Measurements from ENCODE around the gene GATD1.

Gene GATD1

GRCh38 chr11:782264-783174 lies 5.2 kb upstream of the GATD1 start:
- peak overlapping the region; percentile 43 for H3K9ac ChIP-seq (ENCODE audit: insufficient read length, low read depth)
- no peaks in the 10 kb centered on the region for H3K9me3 ChIP-seq (ENCODE audit: insufficient read depth, low read length)
- TF ChIP-seq ZNF274 (IDR thresholded peaks at IDR 0.05; ENCODE audit: low read depth, low read length) = no peak
- TF ChIP-seq YY1 (IDR thresholded peaks at IDR 0.05; ENCODE audit: insufficient read depth, insufficient read length) = no peak
- TF ChIP-seq SUZ12 (IDR thresholded peaks at IDR 0.05; ENCODE audit: extremely low read depth, insufficient read depth, insufficient read length) = no peak
- peaks cover 54% of the 10 kb centered on the region for H3K36me3 ChIP-seq (ENCODE audit: insufficient read depth, insufficient read length, low read length)
- DNase-seq (ENCODE audit: low read depth, low spot score) = no peak
- H3K4me1 ChIP-seq (ENCODE audit: insufficient read depth, insufficient read length) = peaks cover 39% of the 10 kb centered on the region
- H3K27me3 ChIP-seq (ENCODE audit: insufficient read depth, insufficient read length) = no peaks in the 10 kb centered on the region
- H3K4me3 ChIP-seq (ENCODE audit: insufficient read length, low read depth) = no peak overlapping the region

- DNase-seq (ENCODE audit: low read depth, low spot score) = no peak
- H3K4me3 ChIP-seq (ENCODE audit: insufficient read length, low read depth) = no peak overlapping the region
- H3K4me1 ChIP-seq (ENCODE audit: insufficient read depth, insufficient read length) = peaks cover 40% of the 10 kb centered on the region
- H3K27me3 ChIP-seq (ENCODE audit: insufficient read depth, insufficient read length) = no peaks in the 10 kb centered on the region
- TF ChIP-seq YY1 (IDR thresholded peaks at IDR 0.05; ENCODE audit: insufficient read depth, insufficient read length) (no peak), ZNF274 (IDR thresholded peaks at IDR 0.05; ENCODE audit: low read depth, low read length) (no peak), SUZ12 (IDR thresholded peaks at IDR 0.05; ENCODE audit: extremely low read depth, insufficient read depth, insufficient read length) (no peak)
- H3K36me3 ChIP-seq (ENCODE audit: insufficient read depth, insufficient read length, low read length) = peaks cover 45% of the 10 kb centered on the region
- no peaks in the 10 kb centered on the region for H3K9me3 ChIP-seq (ENCODE audit: insufficient read depth, low read length)
- H3K9ac ChIP-seq (ENCODE audit: insufficient read length, low read depth) = peak overlapping the region; percentile 51
These were observed 2.8 kb upstream of the GATD1 start for GRCh38 chr11:779955-780532.

- no peak for DNase-seq (ENCODE audit: low read depth, low spot score)
- TF ChIP-seq SUZ12 (IDR thresholded peaks at IDR 0.05; ENCODE audit: extremely low read depth, insufficient read depth, insufficient read length) = no peak
- TF ChIP-seq YY1 (IDR thresholded peaks at IDR 0.05; ENCODE audit: insufficient read depth, insufficient read length) = no peak
- no peak for TF ChIP-seq ZNF274 (IDR thresholded peaks at IDR 0.05; ENCODE audit: low read depth, low read length)
- H3K27me3 ChIP-seq (ENCODE audit: insufficient read depth, insufficient read length) = no peaks in the 10 kb centered on the region
- peaks cover 44% of the 10 kb centered on the region for H3K4me1 ChIP-seq (ENCODE audit: insufficient read depth, insufficient read length)
- peak overlapping the region; percentile 95 for H3K9ac ChIP-seq (ENCODE audit: insufficient read length, low read depth)
- peaks cover 48% of the 10 kb centered on the region for H3K36me3 ChIP-seq (ENCODE audit: insufficient read depth, insufficient read length, low read length)
- no peaks in the 10 kb centered on the region for H3K9me3 ChIP-seq (ENCODE audit: insufficient read depth, low read length)
- no peak overlapping the region for H3K4me3 ChIP-seq (ENCODE audit: insufficient read length, low read depth)
These were observed 2.0 kb upstream of the GATD1 start for GRCh38 chr11:778976-779954.

- Histone ChIP-seq H3K9ac (ENCODE audit: insufficient read length, low read depth) (peak overlapping the region; percentile 99), H3K36me3 (ENCODE audit: insufficient read depth, insufficient read length, low read length) (peaks cover 65% of the 10 kb centered on the region), H3K4me3 (ENCODE audit: insufficient read length, low read depth) (peak overlapping the region; percentile 96), H3K4me1 (ENCODE audit: insufficient read depth, insufficient read length) (peaks cover 50% of the 10 kb centered on the region), H3K27me3 (ENCODE audit: insufficient read depth, insufficient read length) (no peaks in the 10 kb centered on the region), H3K9me3 (ENCODE audit: insufficient read depth, low read length) (no peaks in the 10 kb centered on the region)
- no peak for DNase-seq (ENCODE audit: low read depth, low spot score)
- TF ChIP-seq ZNF274 (IDR thresholded peaks at IDR 0.05; ENCODE audit: low read depth, low read length) (no peak), SUZ12 (IDR thresholded peaks at IDR 0.05; ENCODE audit: extremely low read depth, insufficient read depth, insufficient read length) (no peak), YY1 (IDR thresholded peaks at IDR 0.05; ENCODE audit: insufficient read depth, insufficient read length) (no peak)
These were observed 563 bp downstream of the GATD1 start for GRCh38 chr11:776561-777287.

GRCh38 chr11:776263-776560 lies 1.1 kb downstream of the GATD1 start:
- peaks cover 68% of the 10 kb centered on the region for H3K36me3 ChIP-seq (ENCODE audit: insufficient read depth, insufficient read length, low read length)
- H3K9me3 ChIP-seq (ENCODE audit: insufficient read depth, low read length) = no peaks in the 10 kb centered on the region
- peak overlapping the region; percentile 99 for H3K9ac ChIP-seq (ENCODE audit: insufficient read length, low read depth)
- peak overlapping the region; percentile 96 for H3K4me3 ChIP-seq (ENCODE audit: insufficient read length, low read depth)
- TF ChIP-seq ZNF274 (IDR thresholded peaks at IDR 0.05; ENCODE audit: low read depth, low read length) (no peak), YY1 (IDR thresholded peaks at IDR 0.05; ENCODE audit: insufficient read depth, insufficient read length) (no peak), SUZ12 (IDR thresholded peaks at IDR 0.05; ENCODE audit: extremely low read depth, insufficient read depth, insufficient read length) (no peak)
- peaks cover 51% of the 10 kb centered on the region for H3K4me1 ChIP-seq (ENCODE audit: insufficient read depth, insufficient read length)
- DNase-seq (ENCODE audit: low read depth, low spot score) = no peak
- no peaks in the 10 kb centered on the region for H3K27me3 ChIP-seq (ENCODE audit: insufficient read depth, insufficient read length)

- Histone ChIP-seq H3K27me3 (ENCODE audit: insufficient read depth, insufficient read length) (no peaks in the 10 kb centered on the region), H3K9ac (ENCODE audit: insufficient read length, low read depth) (peak overlapping the region; percentile 56), H3K4me3 (ENCODE audit: insufficient read length, low read depth) (peak overlapping the region; percentile 15), H3K36me3 (ENCODE audit: insufficient read depth, insufficient read length, low read length) (peaks cover 72% of the 10 kb centered on the region), H3K4me1 (ENCODE audit: insufficient read depth, insufficient read length) (peaks cover 50% of the 10 kb centered on the region), H3K9me3 (ENCODE audit: insufficient read depth, low read length) (no peaks in the 10 kb centered on the region)
- no peak for DNase-seq (ENCODE audit: low read depth, low spot score)
- TF ChIP-seq SUZ12 (IDR thresholded peaks at IDR 0.05; ENCODE audit: extremely low read depth, insufficient read depth, insufficient read length) = no peak
- no peak for TF ChIP-seq YY1 (IDR thresholded peaks at IDR 0.05; ENCODE audit: insufficient read depth, insufficient read length)
- TF ChIP-seq ZNF274 (IDR thresholded peaks at IDR 0.05; ENCODE audit: low read depth, low read length) = no peak
These were observed 2.3 kb downstream of the GATD1 start for GRCh38 chr11:774873-775592.

Measured in NT2/D1 (cell line).